HL-60 (cell line): ENCODE measurements around the gene KIAA0040.

Experiments used
- DNase-seq, 2 experiments: peaks; one replicate each; pipeline ENCODE4 v3.0.0-alpha.2; 2010 to 2020; ENCODE audit warnings: low read depth in 1 of 2, low spot score in 1 of 2
- H3K27ac ChIP-seq: fragments of 250-450 bp; sonication (Bioruptor Pico); replicated peaks from 2 replicates; pipeline ENCODE4 v1.5.1; 2020; ENCODE audit warnings: mild to moderate bottlenecking, moderate library complexity
- H3K27me3 ChIP-seq: fragments of 250-450 bp; sonication (Bioruptor Pico); 2 replicates; pipeline ENCODE4 v1.5.1; 2021; ENCODE audit warnings: mild to moderate bottlenecking, moderate library complexity; ENCODE audit not compliant: insufficient read depth, poor library complexity, severe bottlenecking
- H3K4me3 ChIP-seq: replicated peaks from 2 replicates; pipeline ENCODE4 v1.5.1; 2011; ENCODE audit warnings: mild to moderate bottlenecking, control low read depth, low read length; ENCODE audit not compliant: insufficient read depth
- CTCF ChIP-seq: IDR thresholded peaks from one replicate; pipeline ENCODE4 v1.5.1; 2011; ENCODE audit warnings: low read length, control low read depth, inconsistent platforms; ENCODE audit not compliant: insufficient read depth
- GABPA ChIP-seq: IDR thresholded peaks from 2 replicates; pipeline ENCODE4 v1.6.1; 2012; ENCODE audit warnings: low read depth
- POLR2AphosphoS5 ChIP-seq: IDR thresholded peaks from 2 replicates; pipeline ENCODE4 v1.6.1; 2012; ENCODE audit warnings: low read depth
- REST ChIP-seq: IDR thresholded peaks from 2 replicates; pipeline ENCODE4 v1.6.1; 2012; ENCODE audit warnings: low read depth; ENCODE audit not compliant: insufficient replicate concordance
- SPI1 ChIP-seq: IDR thresholded peaks from 2 replicates; pipeline ENCODE4 v1.6.1; 2012; ENCODE audit warnings: low read depth, mild to moderate bottlenecking, borderline replicate concordance
- long read RNA-seq: library from polyadenylated mRNA; unstranded; transcript quantifications from one replicate; pipeline ENCODE4 v2.0.0, GENCODE V29; 2020

Gene KIAA0040
- long read RNA-seq, result 0 reads

- peak within 1 kb of the TSS; percentile 49 for H3K4me3 ChIP-seq
- no peak within 1 kb of the TSS for H3K27ac ChIP-seq
- TF ChIP-seq GABPA (no peak), SPI1 (no peak)
- H3K27me3 ChIP-seq, result no peaks in the 10 kb centered on the region
- peak; percentile 43 to 53 for DNase-seq
Measured at GRCh38 chr1:175192630-175193526, at the start of gene KIAA0040. TSS of gene KIAA0040 (minus strand) at chr1:175192776. CDS start at chr1:175161013, 31,763 bp downstream.

GRCh38 chr1:175237389-175237788, 44.8 kb upstream of the KIAA0040 start:
- no peak for TF ChIP-seq REST
- no peak for TF ChIP-seq CTCF
- TF ChIP-seq GABPA, result no peak
- peaks cover 4% of the 10 kb centered on the region for H3K27me3 ChIP-seq
- no peak for DNase-seq
- no peak overlapping the region for H3K27ac ChIP-seq
- H3K4me3 ChIP-seq, result no peak overlapping the region

- H3K4me3 ChIP-seq, result no peak overlapping the region
- TF ChIP-seq CTCF, result no peak
- TF ChIP-seq GABPA, result no peak
- TF ChIP-seq REST, result no peak
- no peak for TF ChIP-seq SPI1
- TF ChIP-seq POLR2AphosphoS5, result no peak
- no peak for DNase-seq
- H3K27ac ChIP-seq, result no peak overlapping the region
- peaks cover 4% of the 10 kb centered on the region for H3K27me3 ChIP-seq
Measured at GRCh38 chr1:175234639-175235038, 42.1 kb upstream of the KIAA0040 start.

GRCh38 chr1:175232335-175232734, 39.8 kb upstream of the KIAA0040 start:
- TF ChIP-seq CTCF (no peak), GABPA (no peak), REST (no peak), POLR2AphosphoS5 (no peak), SPI1 (no peak)
- peaks cover 4% of the 10 kb centered on the region for H3K27me3 ChIP-seq
- H3K27ac ChIP-seq, result no peak overlapping the region
- DNase-seq, result no peak
- no peak overlapping the region for H3K4me3 ChIP-seq
